AG10803 (cell line): ENCODE results near the gene PTPRE.

Experiments
- DNase-seq: peaks from one replicate; pipeline ENCODE4 v3.0.0; 2010; ENCODE audit warnings: low read depth
- H3K4me3 ChIP-seq: 2 replicates; pipeline ENCODE4 v1.5.1; 2011; ENCODE audit warnings: mild to moderate bottlenecking, low read length, control low read depth
- CTCF ChIP-seq: conservative IDR thresholded peaks from 2 replicates; pipeline ENCODE4 v1.5.1; 2011; ENCODE audit warnings: mild to moderate bottlenecking, low read length, control low read depth, inconsistent platforms

Gene PTPRE

GRCh38 chr10:128007056-128007455 is 100.2 kb downstream of the PTPRE start:
- TF ChIP-seq CTCF, result no peak
- DNase-seq, result no peak
- no peak overlapping the region for H3K4me3 ChIP-seq

- TF ChIP-seq CTCF, result no peak
- H3K4me3 ChIP-seq, result no peak overlapping the region
- DNase-seq, result no peak
Measured at GRCh38 chr10:128007971-128008370, 101.1 kb downstream of the PTPRE start.

- DNase-seq, result no peak
- H3K4me3 ChIP-seq, result no peak overlapping the region
- TF ChIP-seq CTCF, result no peak
Measured at GRCh38 chr10:128008521-128009250, 101.8 kb downstream of the PTPRE start.

GRCh38 chr10:128009372-128010126 is 102.6 kb downstream of the PTPRE start:
- no peak for TF ChIP-seq CTCF
- H3K4me3 ChIP-seq, result no peak overlapping the region
- no peak for DNase-seq

GRCh38 chr10:128011059-128011979 is 104.4 kb downstream of the PTPRE start:
- DNase-seq, result peak; percentile 42
- peak; percentile 98 for TF ChIP-seq CTCF
- no peak overlapping the region for H3K4me3 ChIP-seq

GRCh38 chr10:128013626-128014025 is 106.7 kb downstream of the PTPRE start:
- no peak for TF ChIP-seq CTCF
- DNase-seq, result no peak
- H3K4me3 ChIP-seq, result no peak overlapping the region
